ENCODE data around the gene RRP8. TPM values are rescaled to one million over a fixed set of nuclear protein-coding genes. Genes with fewer than 3 reads are reported as not detected.

Gene RRP8
- total RNA-seq, 1 donor = 7.2 TPM

- no peak overlapping the region for H3K4me2 ChIP-seq (ENCODE audit: insufficient read depth, low read length)
- no peak overlapping the region for H3K27ac ChIP-seq (ENCODE audit: low read depth, low read length)
- no peaks in the 10 kb centered on the region for H3K27me3 ChIP-seq (ENCODE audit: insufficient read depth, low read length)
- DNase-seq (ENCODE audit: insufficient read length, low spot score, missing footprints) = no peak
- no peaks in the 10 kb centered on the region for H4K20me1 ChIP-seq (ENCODE audit: insufficient read depth, low read length)
- no peaks in the 10 kb centered on the region for H3K4me1 ChIP-seq (ENCODE audit: insufficient read depth, low read length)
- TF ChIP-seq, protein P1, sequence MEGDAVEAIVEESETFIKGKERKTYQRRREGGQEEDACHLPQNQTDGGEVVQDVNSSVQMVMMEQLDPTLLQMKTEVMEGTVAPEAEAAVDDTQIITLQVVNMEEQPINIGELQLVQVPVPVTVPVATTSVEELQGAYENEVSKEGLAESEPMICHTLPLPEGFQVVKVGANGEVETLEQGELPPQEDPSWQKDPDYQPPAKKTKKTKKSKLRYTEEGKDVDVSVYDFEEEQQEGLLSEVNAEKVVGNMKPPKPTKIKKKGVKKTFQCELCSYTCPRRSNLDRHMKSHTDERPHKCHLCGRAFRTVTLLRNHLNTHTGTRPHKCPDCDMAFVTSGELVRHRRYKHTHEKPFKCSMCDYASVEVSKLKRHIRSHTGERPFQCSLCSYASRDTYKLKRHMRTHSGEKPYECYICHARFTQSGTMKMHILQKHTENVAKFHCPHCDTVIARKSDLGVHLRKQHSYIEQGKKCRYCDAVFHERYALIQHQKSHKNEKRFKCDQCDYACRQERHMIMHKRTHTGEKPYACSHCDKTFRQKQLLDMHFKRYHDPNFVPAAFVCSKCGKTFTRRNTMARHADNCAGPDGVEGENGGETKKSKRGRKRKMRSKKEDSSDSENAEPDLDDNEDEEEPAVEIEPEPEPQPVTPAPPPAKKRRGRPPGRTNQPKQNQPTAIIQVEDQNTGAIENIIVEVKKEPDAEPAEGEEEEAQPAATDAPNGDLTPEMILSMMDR (IDR thresholded peaks at IDR 0.05; ENCODE audit: extremely low read depth, low read depth, low read length) = no peak
- no peak overlapping the region for H3K4me3 ChIP-seq (ENCODE audit: insufficient read depth, low read length)
- no peaks in the 10 kb centered on the region for H3K79me2 ChIP-seq (ENCODE audit: insufficient read depth, low read length)
- H2AFZ ChIP-seq (ENCODE audit: low read length) = no peak overlapping the region
- no peaks in the 10 kb centered on the region for H3K9me3 ChIP-seq (ENCODE audit: low read depth, low read length)
- peaks cover 2% of the 10 kb centered on the region for H3K36me3 ChIP-seq (ENCODE audit: insufficient read depth, low read length)
These were observed 56.2 kb downstream of the RRP8 start for GRCh38 chr11:6547177-6547576.

GRCh38 chr11:6546735-6547134, 56.7 kb downstream of the RRP8 start:
- Histone ChIP-seq H3K79me2 (ENCODE audit: insufficient read depth, low read length) (no peaks in the 10 kb centered on the region), H3K9me3 (ENCODE audit: low read depth, low read length) (no peaks in the 10 kb centered on the region), H4K20me1 (ENCODE audit: insufficient read depth, low read length) (no peaks in the 10 kb centered on the region), H3K4me2 (ENCODE audit: insufficient read depth, low read length) (no peak overlapping the region), H3K27me3 (ENCODE audit: insufficient read depth, low read length) (no peaks in the 10 kb centered on the region), H3K4me1 (ENCODE audit: insufficient read depth, low read length) (no peaks in the 10 kb centered on the region), H3K27ac (ENCODE audit: low read depth, low read length) (no peak overlapping the region), H3K4me3 (ENCODE audit: insufficient read depth, low read length) (no peak overlapping the region), H3K36me3 (ENCODE audit: insufficient read depth, low read length) (peaks cover 2% of the 10 kb centered on the region), H2AFZ (ENCODE audit: low read length) (no peak overlapping the region)
- no peak for DNase-seq (ENCODE audit: insufficient read length, low spot score, missing footprints)
- TF ChIP-seq, protein P1 (IDR thresholded peaks at IDR 0.05; ENCODE audit: extremely low read depth, low read depth, low read length) = no peak

DNA sequence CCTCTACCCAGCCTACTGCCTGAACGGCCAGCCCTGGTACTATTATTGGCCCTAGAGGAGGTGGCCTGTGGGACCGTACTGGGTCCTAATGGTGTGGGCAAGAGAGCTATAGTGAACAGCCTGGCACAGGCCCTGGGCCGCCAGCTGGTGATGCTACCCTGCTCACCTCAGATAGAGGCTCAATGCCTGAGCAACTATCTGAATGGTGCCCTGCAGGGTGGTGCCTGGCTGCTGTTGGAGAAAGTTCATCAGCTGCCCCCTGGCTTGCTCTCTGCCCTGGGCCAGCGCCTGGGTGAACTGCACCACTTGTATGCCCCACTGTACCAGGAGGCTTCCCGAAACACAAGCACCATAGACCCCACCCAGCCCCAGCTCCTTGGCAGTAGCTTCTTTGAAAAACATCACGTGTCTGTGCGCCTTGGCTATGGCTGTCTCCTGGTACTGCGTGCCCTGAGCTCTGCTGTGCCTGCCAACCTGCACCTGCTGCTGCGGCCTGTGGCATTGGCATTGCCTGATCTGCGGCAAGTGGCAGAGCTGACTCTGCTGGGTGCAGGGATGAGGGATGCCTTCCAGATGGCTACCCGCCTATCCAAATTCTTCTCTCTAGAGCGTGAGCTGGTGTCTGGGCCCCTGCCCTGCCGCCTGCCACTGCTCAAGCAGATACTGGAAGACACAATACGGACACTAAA, 57.4 kb downstream of the RRP8 start:
- no peaks in the 10 kb centered on the region for H3K4me1 ChIP-seq (ENCODE audit: insufficient read depth, low read length)
- H3K79me2 ChIP-seq (ENCODE audit: insufficient read depth, low read length) = no peaks in the 10 kb centered on the region
- DNase-seq (ENCODE audit: insufficient read length, low spot score, missing footprints) = no peak
- no peak overlapping the region for H2AFZ ChIP-seq (ENCODE audit: low read length)
- H3K4me2 ChIP-seq (ENCODE audit: insufficient read depth, low read length) = no peak overlapping the region
- H4K20me1 ChIP-seq (ENCODE audit: insufficient read depth, low read length) = no peaks in the 10 kb centered on the region
- peaks cover 2% of the 10 kb centered on the region for H3K36me3 ChIP-seq (ENCODE audit: insufficient read depth, low read length)
- no peak overlapping the region for H3K27ac ChIP-seq (ENCODE audit: low read depth, low read length)
- H3K27me3 ChIP-seq (ENCODE audit: insufficient read depth, low read length) = no peaks in the 10 kb centered on the region
- no peak overlapping the region for H3K4me3 ChIP-seq (ENCODE audit: insufficient read depth, low read length)
- TF ChIP-seq, protein P1 (IDR thresholded peaks at IDR 0.05; ENCODE audit: extremely low read depth, low read depth, low read length) = no peak
- H3K9me3 ChIP-seq (ENCODE audit: low read depth, low read length) = no peaks in the 10 kb centered on the region

Other genes starting within 250 kb of the RRP8 start
- gene SMPD1, start 213.1 kb downstream of the RRP8 start, total RNA-seq = 75.6 and 78.4 TPM in 2 replicates
- 40.7 and 45.6 TPM in 2 replicates for gene APBB1, start 184.5 kb downstream of the RRP8 start, total RNA-seq
- 0.59 and 1.1 TPM in 2 replicates for gene HPX, start 162.6 kb downstream of the RRP8 start, total RNA-seq
- 25.3 and 36.2 TPM in 2 replicates for gene TRIM3, start 129.7 kb downstream of the RRP8 start, total RNA-seq
- gene ARFIP2, start 122.3 kb downstream of the RRP8 start, total RNA-seq = 74.3 and 79.3 TPM in 2 replicates
- 52.7 and 55.4 TPM in 2 replicates for gene TIMM10B, start 122.1 kb downstream of the RRP8 start, total RNA-seq
- gene DNHD1, start 106.3 kb downstream of the RRP8 start, total RNA-seq = 9.0 and 9.4 TPM in 2 replicates
- gene ILK, start 158 bp upstream of the RRP8 start, total RNA-seq = 151 and 176 TPM in 2 replicates
- gene TAF10, start 8.6 kb upstream of the RRP8 start, total RNA-seq = 23.5 and 28.0 TPM in 2 replicates
- gene TPP1, start 15.8 kb upstream of the RRP8 start, total RNA-seq = 120 and 127 TPM in 2 replicates
- gene DCHS1, start 52.2 kb upstream of the RRP8 start, total RNA-seq = 0.59 and 1.1 TPM in 2 replicates
- gene MRPL17, start 79.7 kb upstream of the RRP8 start, total RNA-seq = 29.5 and 29.7 TPM in 2 replicates
- 0.29 and 0.36 TPM in 2 replicates for gene OR2AG2, start 168.4 kb upstream of the RRP8 start, total RNA-seq
- not detected in 2 replicates for gene OR2AG1, start 179.4 kb upstream of the RRP8 start, total RNA-seq
- gene OR6A2, start 196.1 kb upstream of the RRP8 start, total RNA-seq = 0.36 and 0.59 TPM in 2 replicates
- not detected in 2 replicates for gene OR10A5, start 242.1 kb upstream of the RRP8 start, total RNA-seq